ENCODE results near the gene RERE. TPM values are rescaled to one million over a fixed set of nuclear protein-coding genes. Genes with fewer than 3 reads are reported as not detected.

Gene RERE
- total RNA-seq, 2 donors from 2014 or later: 74.5 to 128 TPM

GRCh38 chr1:8329439-8329838, 488.0 kb downstream of the RERE start:
- 70 to 72% methylated on average over 7 to 12 of the region's 12 CpGs for WGBS, 2 donors
- Histone ChIP-seq H3K4me1 (no peaks in the 10 kb centered on the region), H3K27ac (no peak overlapping the region), H3K27me3 (no peaks in the 10 kb centered on the region), H3K9me3 (no peaks in the 10 kb centered on the region), H3K4me3 (no peak overlapping the region), H3K36me3 (replicated peaks in 1 of 2; ENCODE audit: insufficient read depth in 1 of 2, low read depth in 2 of 2) (no peaks in the 10 kb centered on the region)
- intact Hi-C loops (cut with DNase I): no loop called here
- DNase-seq (no peak), ATAC-seq (no peak)
- TF ChIP-seq POLR2A (IDR thresholded peaks at IDR 0.05): no peak
- TF ChIP-seq CTCF (IDR thresholded peaks at IDR 0.05): no peak

- Histone ChIP-seq H3K4me3 (no peak overlapping the region), H3K27me3 (no peaks in the 10 kb centered on the region), H3K36me3 (replicated peaks in 1 of 2; ENCODE audit: insufficient read depth in 1 of 2, low read depth in 2 of 2) (no peaks in the 10 kb centered on the region), H3K9me3 (no peaks in the 10 kb centered on the region), H3K4me1 (no peaks in the 10 kb centered on the region), H3K27ac (no peak overlapping the region)
- ATAC-seq: no peak
- DNase-seq: no peak
- intact Hi-C loops (cut with DNase I): no loop called here
- no peak for TF ChIP-seq POLR2A (IDR thresholded peaks at IDR 0.05)
- no peak for TF ChIP-seq CTCF (IDR thresholded peaks at IDR 0.05)
- 88 to 91% methylated on average over 18 of the region's 18 CpGs for WGBS, 2 donors
Measured at GRCh38 chr1:8328271-8328670, 489.2 kb downstream of the RERE start.

- ATAC-seq (no peak), DNase-seq (no peak)
- 85 to 90% methylated on average over 13 of the region's 13 CpGs for WGBS, 2 donors
Measured at GRCh38 chr1:8326265-8326664, 491.2 kb downstream of the RERE start.

GRCh38 chr1:8325771-8326170, 491.7 kb downstream of the RERE start:
- Histone ChIP-seq H3K27ac (no peak overlapping the region), H3K4me3 (no peak overlapping the region), H3K27me3 (no peaks in the 10 kb centered on the region), H3K9me3 (no peaks in the 10 kb centered on the region), H3K36me3 (replicated peaks in 1 of 2; ENCODE audit: insufficient read depth in 1 of 2, low read depth in 2 of 2) (no peaks in the 10 kb centered on the region), H3K4me1 (no peaks in the 10 kb centered on the region)
- no peak for DNase-seq
- TF ChIP-seq POLR2A (IDR thresholded peaks at IDR 0.05) (no peak), CTCF (IDR thresholded peaks at IDR 0.05) (no peak)
- no peak for ATAC-seq
- 91 to 94% methylated on average over 12 to 21 of the region's 21 CpGs for WGBS, 2 donors
- intact Hi-C loops (cut with DNase I): no loop called here

More at GRCh38 chr1:8326265-8326664, 491.2 kb downstream of the RERE start:
- H3K36me3 ChIP-seq (replicated peaks in 1 of 2; ENCODE audit: insufficient read depth in 1 of 2, low read depth in 2 of 2): no peaks in the 10 kb centered on the region
- no peaks in the 10 kb centered on the region for H3K9me3 ChIP-seq
- H3K27ac ChIP-seq: no peak overlapping the region
- no peak for TF ChIP-seq CTCF (IDR thresholded peaks at IDR 0.05)
- TF ChIP-seq POLR2A (IDR thresholded peaks at IDR 0.05): no peak
- no peaks in the 10 kb centered on the region for H3K27me3 ChIP-seq
- H3K4me3 ChIP-seq: no peak overlapping the region
- intact Hi-C loops (cut with DNase I): no loop called here
- H3K4me1 ChIP-seq: no peaks in the 10 kb centered on the region

- no peaks in the 10 kb centered on the region for H3K4me1 ChIP-seq
- ATAC-seq: no peak
- 64 to 82% methylated on average over 8 to 29 of the region's 32 CpGs for WGBS, 2 donors
Measured at GRCh38 chr1:8324176-8324810, 493.1 kb downstream of the RERE start.

More at GRCh38 chr1:8324176-8324810, 493.1 kb downstream of the RERE start:
- TF ChIP-seq CTCF (IDR thresholded peaks at IDR 0.05): no peak
- no peak for TF ChIP-seq POLR2A (IDR thresholded peaks at IDR 0.05)
- no peak overlapping the region for H3K27ac ChIP-seq
- DNase-seq: no peak
- H3K27me3 ChIP-seq: no peaks in the 10 kb centered on the region
- no peaks in the 10 kb centered on the region for H3K9me3 ChIP-seq
- no peaks in the 10 kb centered on the region for H3K36me3 ChIP-seq (replicated peaks in 1 of 2; ENCODE audit: insufficient read depth in 1 of 2, low read depth in 2 of 2)
- intact Hi-C loops (cut with DNase I): no loop called here
- no peak overlapping the region for H3K4me3 ChIP-seq

All from body of pancreas (tissue), 4 donors.